HT-29 (cell line): ENCODE measurements around the gene KCNJ1. TPM values are rescaled to one million over a fixed set of nuclear protein-coding genes. Genes with fewer than 3 reads are reported as not detected.

ENCODE experiments used
- DNase-seq: peaks from one replicate; pipeline ENCODE4 v3.0.0-alpha.2; 2015; ENCODE audit warnings: low spot score
- total RNA-seq: library from RNA; depleted of rRNA; stranded (reverse); fragments of >200 nt; shearing (Covaris generic); gene quantifications from 2 replicates; pipeline ENCODE4 v1.2.3, GENCODE V29; 2014

Gene KCNJ1
- total RNA-seq, 1 experiment from 2014 or later, result not detected

- no peak for DNase-seq
These were observed 42.7 kb downstream of the KCNJ1 start for GRCh38 chr11:128824191-128825049.

- DNase-seq, result no peak
These were observed 43.3 kb downstream of the KCNJ1 start for GRCh38 chr11:128823753-128824152.

- no peak for DNase-seq
These were observed 45.0 kb downstream of the KCNJ1 start for GRCh38 chr11:128822130-128822529.

- no peak for DNase-seq
These were observed 45.5 kb downstream of the KCNJ1 start for GRCh38 chr11:128821556-128821955.

GRCh38 chr11:128819198-128819597 lies 47.9 kb downstream of the KCNJ1 start:
- no peak for DNase-seq

GRCh38 chr11:128814856-128815705 lies 52.0 kb downstream of the KCNJ1 start:
- peak; percentile 44 for DNase-seq

GRCh38 chr11:128813729-128814128 lies 53.4 kb downstream of the KCNJ1 start:
- DNase-seq, result no peak

GRCh38 chr11:128810784-128811514 lies 56.1 kb downstream of the KCNJ1 start:
- DNase-seq, result no peak

GRCh38 chr11:128809128-128809527 lies 58.0 kb downstream of the KCNJ1 start:
- no peak for DNase-seq

- DNase-seq, result no peak
These were observed 59.2 kb downstream of the KCNJ1 start for GRCh38 chr11:128807909-128808308.

GRCh38 chr11:128806506-128807261 lies 60.4 kb downstream of the KCNJ1 start:
- DNase-seq, result no peak

- DNase-seq, result no peak
These were observed 62.6 kb downstream of the KCNJ1 start for GRCh38 chr11:128804481-128804880.

- DNase-seq, result no peak
These were observed 63.4 kb downstream of the KCNJ1 start for GRCh38 chr11:128803449-128804245.

- DNase-seq, result no peak
These were observed 64.1 kb downstream of the KCNJ1 start for GRCh38 chr11:128803011-128803410.

GRCh38 chr11:128802358-128802981 lies 64.6 kb downstream of the KCNJ1 start:
- DNase-seq, result peak; percentile 65

- no peak for DNase-seq
These were observed 66.2 kb downstream of the KCNJ1 start for GRCh38 chr11:128800871-128801417.

GRCh38 chr11:128796270-128796669 lies 70.8 kb downstream of the KCNJ1 start:
- no peak for DNase-seq

- DNase-seq, result no peak
These were observed 76.9 kb downstream of the KCNJ1 start for GRCh38 chr11:128790196-128790595.

GRCh38 chr11:128789497-128790150 lies 77.5 kb downstream of the KCNJ1 start:
- DNase-seq, result no peak
